IMR-90 (cell line): Measurements from ENCODE around the gene SPRED2. TPM values are rescaled to one million over a fixed set of nuclear protein-coding genes. Genes with fewer than 3 reads are reported as not detected.

Experiments
- ATAC-seq: fragments of 200-7000 bp; cut with Tn5 transposase; 2 replicates; pipeline ENCODE4 v1.9.1; 2020; ENCODE audit warnings: low read depth, mild to moderate bottlenecking, moderate library complexity
- BruUV-seq: library from RNA; stranded (reverse); fragments of 400-500 nt; replicated peaks from 2 replicates; lab custom pipeline; 2021; lab: Mats Ljungman, UMichigan
- CTCF ChIA-PET: fragments of 300-600 bp; formaldehyde crosslinking; extraction: SDS; loops from one replicate; lab custom pipeline; 2021; ENCODE audit warnings: antibody characterized with exemption; lab: Yijun Ruan, JAX
- POLR2A ChIA-PET: fragments of 300-600 bp; sonication (Branson Sonifier 250); formaldehyde crosslinking; loops from one replicate; lab custom pipeline; 2022; ENCODE audit warnings: antibody characterized with exemption; ENCODE audit not compliant: unreplicated experiment; lab: Charles Lee
- DNase-seq: peaks from one replicate; pipeline ENCODE4 v3.0.0; 2013
- H2AFZ ChIP-seq: replicated peaks from 2 replicates; pipeline ENCODE3; 2013; ENCODE audit warnings: low read length, mild to moderate bottlenecking; ENCODE audit not compliant: poor library complexity
- H2AK5ac ChIP-seq: 2 replicates; pipeline ENCODE4 v1.6.1; 2013; ENCODE audit warnings: low read depth, low read length, inconsistent platforms
- H2AK9ac ChIP-seq: replicated peaks from 2 replicates; pipeline ENCODE3; 2013; ENCODE audit warnings: mild to moderate bottlenecking, low read depth, low read length, moderate library complexity; ENCODE audit not compliant: poor library complexity
- H2BK120ac ChIP-seq: 2 replicates; pipeline ENCODE4 v1.6.1; 2013; ENCODE audit warnings: low read depth, low read length, inconsistent platforms
- H2BK15ac ChIP-seq: 3 replicates; pipeline ENCODE4 v1.6.1; 2013; ENCODE audit warnings: low read depth, low read length, inconsistent platforms
- H2BK20ac ChIP-seq: 2 replicates; pipeline ENCODE4 v1.6.1; 2013; ENCODE audit warnings: low read depth, mild to moderate bottlenecking, inconsistent platforms, low read length, moderate library complexity
- H2BK5ac ChIP-seq: 2 replicates; pipeline ENCODE4 v1.6.1; 2013; ENCODE audit warnings: mild to moderate bottlenecking, low read depth, low read length, inconsistent platforms; ENCODE audit not compliant: poor library complexity, severe bottlenecking
- H3K14ac ChIP-seq: replicated peaks from 2 replicates; pipeline ENCODE4 v1.6.1; 2013; ENCODE audit warnings: low read depth, low read length, inconsistent platforms
- H3K18ac ChIP-seq: 2 replicates; pipeline ENCODE4 v1.6.1; 2013; ENCODE audit warnings: low read depth, low read length, control low read depth
- H3K23ac ChIP-seq: 2 replicates; pipeline ENCODE4 v1.6.1; 2013; ENCODE audit warnings: low read depth, low read length, inconsistent platforms
- H3K27ac ChIP-seq: 2 replicates; pipeline ENCODE4 v1.5.1; 2013; ENCODE audit warnings: mild to moderate bottlenecking, control low read depth, low read length; ENCODE audit not compliant: insufficient read depth
- H3K27me3 ChIP-seq: 2 replicates; pipeline ENCODE4 v1.6.1; 2013; ENCODE audit warnings: low read length; ENCODE audit not compliant: control insufficient read depth, insufficient read depth
- H3K36me3 ChIP-seq: 2 replicates; pipeline ENCODE4 v1.6.1; 2013; ENCODE audit warnings: low read length, mixed read lengths; ENCODE audit not compliant: control insufficient read depth, insufficient read depth
- H3K4ac ChIP-seq: 2 replicates; pipeline ENCODE4 v1.6.1; 2013; ENCODE audit warnings: low read depth, low read length, inconsistent platforms
- H3K4me1 ChIP-seq: 2 replicates; pipeline ENCODE4 v1.6.1; 2013; ENCODE audit warnings: low read length, mixed read lengths; ENCODE audit not compliant: control insufficient read depth, insufficient read depth
- H3K4me2 ChIP-seq: 2 replicates; pipeline ENCODE4 v1.6.1; 2013; ENCODE audit warnings: low read depth, mild to moderate bottlenecking, control low read depth, low read length, moderate library complexity
- H3K4me3 ChIP-seq: 2 replicates; pipeline ENCODE4 v1.5.1; 2013; ENCODE audit warnings: low read depth, mild to moderate bottlenecking, control low read depth, low read length, moderate library complexity; ENCODE audit not compliant: insufficient read depth
- H3K56ac ChIP-seq: 2 replicates; pipeline ENCODE4 v1.6.1; 2013; ENCODE audit warnings: low read length, inconsistent platforms; ENCODE audit not compliant: insufficient read depth; ENCODE audit errors: extremely low read depth
- H3K79me1 ChIP-seq, 2 experiments: 2 replicates each; pipeline ENCODE4 v1.6.1; 2013; ENCODE audit warnings: low read length in 2 of 2, inconsistent platforms in 1 of 2, low read depth in 1 of 2
- H3K9ac ChIP-seq: 2 replicates; pipeline ENCODE4 v1.6.1; 2013; ENCODE audit warnings: low read depth, low read length, control low read depth
- H3K9me1 ChIP-seq: 2 replicates; pipeline ENCODE4 v1.6.1; 2013; ENCODE audit warnings: low read length, inconsistent platforms; ENCODE audit not compliant: insufficient read depth
- H3K9me3 ChIP-seq: 2 replicates; pipeline ENCODE4 v1.6.1; 2013; ENCODE audit warnings: low read length; ENCODE audit not compliant: control insufficient read depth, insufficient read depth
- H4K20me1 ChIP-seq: 2 replicates; pipeline ENCODE4 v1.6.1; 2013; ENCODE audit warnings: low read length, inconsistent platforms; ENCODE audit not compliant: insufficient read depth
- H4K5ac ChIP-seq: 2 replicates; pipeline ENCODE4 v1.6.1; 2013; ENCODE audit warnings: mild to moderate bottlenecking, low read depth, low read length, control low read depth
- H4K8ac ChIP-seq, 2 experiments: 2 replicates each; pipeline ENCODE4 v1.6.1; 2013; ENCODE audit warnings: low read depth in 2 of 2, low read length in 2 of 2, control low read depth in 1 of 2, inconsistent platforms in 1 of 2
- H4K91ac ChIP-seq: 2 replicates; pipeline ENCODE4 v1.6.1; 2013; ENCODE audit warnings: low read depth, low read length, inconsistent platforms; ENCODE audit not compliant: insufficient read depth
- FOS ChIP-seq: fragments of 150-350 bp; IDR thresholded peaks from 2 replicates; pipeline ENCODE4 v1.6.1; 2016; ENCODE audit warnings: low read depth, low read length
- MAFK ChIP-seq: IDR thresholded peaks from 2 replicates; pipeline ENCODE4 v1.6.1; 2012; ENCODE audit warnings: low read depth, low read length, improper control_type of control experiment
- MAZ ChIP-seq: IDR thresholded peaks from 2 replicates; pipeline ENCODE4 v1.6.1; 2012; ENCODE audit warnings: low read depth, mild to moderate bottlenecking, low read length, improper control_type of control experiment, moderate library complexity, borderline replicate concordance
- RAD21 ChIP-seq: IDR thresholded peaks from 2 replicates; pipeline ENCODE4 v1.6.1; 2012; ENCODE audit warnings: low read length, improper control_type of control experiment
- WGBS, 2 experiments: methylation state at CpG; one replicate each; pipeline versions ENCODE4 v1.1.5 to v1.1.7; 2013; ENCODE audit warnings: missing lambda C conversion rate in 2 of 2; ENCODE audit not compliant: insufficient read length in 1 of 2; ENCODE audit errors: extremely low coverage in 2 of 2; 5-methylcytosine and 5-hydroxymethylcytosine counted together
- dilution Hi-C: fragments of 300-500 bp; cut with HindIII; formaldehyde crosslinking; loops from one replicate; pipeline ENCODE4 v1.14.3; 2018; ENCODE audit warnings: low sequenced_read_pairs; ENCODE audit not compliant: unreplicated experiment
- in situ Hi-C: fragments of 300-500 bp; cut with MboI; formaldehyde crosslinking; loops from 3 replicates; pipeline ENCODE4 v1.14.3; 2019; ENCODE audit warnings: low sequenced_read_pairs, inconsistent platforms, mixed read lengths
- intact Hi-C: fragments of 100-400 bp; cut with micrococcal nuclease; formaldehyde crosslinking; loops from 2 replicates; pipeline ENCODE4 v1.10.0; 2022
- polyA plus RNA-seq, 3 experiments: library from polyadenylated mRNA; depleted of rRNA; stranded (reverse); fragments of >200 nt; gene quantifications; 2 replicates each; pipeline ENCODE4 v1.2.3, GENCODE V29; 2012; ENCODE audit warnings: low replicate concordance in 1 of 3
- total RNA-seq: library from RNA; depleted of rRNA; stranded (reverse); fragments of >200 nt; gene quantifications from 2 replicates; pipeline ENCODE4 v1.2.3, GENCODE V29; 2012
- TF ChIP-seq, protein P1 (sequence below): fragments of 150-350 bp; IDR thresholded peaks from 2 replicates; pipeline ENCODE4 v1.6.1; 2017; ENCODE audit warnings: mild to moderate bottlenecking, antibody characterized with exemption, low read length, low read depth

SPRED2 gene
- total and polyA plus RNA-seq, 2 of the 4 experiments (the other 2 are of a cell fraction): 4.8 to 18.7 TPM

GRCh38 chr2:65361623-65362022, 70.8 kb downstream of the SPRED2 start:
- no peak overlapping the region for H3K23ac ChIP-seq
- ATAC-seq (peak; percentile 22; the same call in 1 of the 2 replicates), DNase-seq (peak; percentile 48)
- peak overlapping the region; percentile 4; the same call in 1 of the 2 replicates for H3K4ac ChIP-seq
- peaks cover 45 to 78% of the 10 kb centered on the region in 2 experiments for H3K79me1 ChIP-seq
- H2AK5ac ChIP-seq: peak overlapping the region; percentile 27; the same call in 1 of the 2 replicates
- no peaks in the 10 kb centered on the region for H3K36me3 ChIP-seq
- no peak overlapping the region for H2BK120ac ChIP-seq
- 0 out of 2 replicates have a peak overlapping the region, but pooled peaks have one; percentile 10 for H3K14ac ChIP-seq
- dilution Hi-C loops: no loop called here
- peaks cover 19% of the 10 kb centered on the region for H3K4me1 ChIP-seq
- H4K91ac ChIP-seq: no peak overlapping the region
- H3K4me3 ChIP-seq: no peak overlapping the region
- no CpG with 5 or more reads among the region's 3 CpGs for WGBS, 2 experiments
- no peaks in the 10 kb centered on the region for H3K27me3 ChIP-seq
- H3K27ac ChIP-seq: no peak overlapping the region
- TF ChIP-seq FOS (no peak), MAZ (peak; percentile 44; the same call in 1 of the 2 replicates), RAD21 (no peak), MAFK (no peak)
- TF ChIP-seq, protein P1, sequence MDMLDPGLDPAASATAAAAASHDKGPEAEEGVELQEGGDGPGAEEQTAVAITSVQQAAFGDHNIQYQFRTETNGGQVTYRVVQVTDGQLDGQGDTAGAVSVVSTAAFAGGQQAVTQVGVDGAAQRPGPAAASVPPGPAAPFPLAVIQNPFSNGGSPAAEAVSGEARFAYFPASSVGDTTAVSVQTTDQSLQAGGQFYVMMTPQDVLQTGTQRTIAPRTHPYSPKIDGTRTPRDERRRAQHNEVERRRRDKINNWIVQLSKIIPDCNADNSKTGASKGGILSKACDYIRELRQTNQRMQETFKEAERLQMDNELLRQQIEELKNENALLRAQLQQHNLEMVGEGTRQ: peak; percentile 20; the same call in 1 of the 2 replicates
- no peak overlapping the region for H3K56ac ChIP-seq
- ChIA-PET POLR2A (no interaction called here), CTCF (interaction anchor here (0.6 kb wide), 1 partner anchor 63 kb away, joined by 4 read pairs; no protein-coding TSS in a partner anchor)
- no peak overlapping the region for H4K8ac ChIP-seq
- H2AFZ ChIP-seq: no peak overlapping the region
- H3K9me3 ChIP-seq: no peaks in the 10 kb centered on the region
- no peak overlapping the region for H4K5ac ChIP-seq
- in situ Hi-C loops: no loop called here
- H3K9me1 ChIP-seq: peaks cover 17% of the 10 kb centered on the region
- no peak overlapping the region; the same call in 1 of the 2 replicates for H3K4me2 ChIP-seq
- intact Hi-C loops: no loop called here
- BruUV-seq: no TSS peak
- H4K20me1 ChIP-seq: peaks cover 52% of the 10 kb centered on the region
- peak overlapping the region; percentile 24 for H2BK5ac ChIP-seq
- H2BK20ac ChIP-seq: no peak overlapping the region
- H2AK9ac ChIP-seq: no peak overlapping the region
- H3K9ac ChIP-seq: no peak overlapping the region
- H3K18ac ChIP-seq: no peak overlapping the region
- no peak overlapping the region for H2BK15ac ChIP-seq
